Measurements from ENCODE around the gene CCNY.

DNA sequence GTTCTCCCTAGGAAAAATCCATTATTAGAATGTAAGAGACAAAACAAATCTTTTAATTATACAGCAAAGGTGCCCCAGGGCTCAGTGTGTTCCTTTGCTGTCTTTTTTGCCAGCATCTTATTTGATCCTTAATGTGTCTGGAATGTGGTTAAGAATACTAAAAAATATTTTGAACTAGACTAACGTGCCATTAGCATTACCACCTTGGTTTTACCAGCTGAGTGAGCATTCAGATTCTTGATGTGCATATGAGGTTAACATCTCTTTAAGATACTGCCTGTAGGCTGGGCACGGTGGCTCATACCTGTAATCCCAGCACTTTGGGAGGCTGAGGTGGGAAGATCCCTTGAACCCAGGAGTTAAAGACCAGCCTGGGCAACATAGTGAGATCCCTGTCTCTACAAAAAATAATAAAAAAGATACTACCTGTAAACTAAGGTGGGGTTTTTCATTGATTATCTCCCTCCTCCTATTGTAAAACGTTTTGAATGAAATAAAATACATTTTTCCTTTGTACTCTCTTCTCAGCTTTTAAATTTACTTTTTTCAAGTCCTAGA is 96.6 kb downstream of the CCNY start:
- no peak for TF ChIP-seq SIN3A (IDR thresholded peaks at IDR 0.05; ENCODE audit: borderline replicate concordance, insufficient read depth, low read length)
- no peak for TF ChIP-seq TAF1 (IDR thresholded peaks at IDR 0.05; ENCODE audit: borderline replicate concordance, insufficient read depth, low read length)
- TF ChIP-seq, protein P1, sequence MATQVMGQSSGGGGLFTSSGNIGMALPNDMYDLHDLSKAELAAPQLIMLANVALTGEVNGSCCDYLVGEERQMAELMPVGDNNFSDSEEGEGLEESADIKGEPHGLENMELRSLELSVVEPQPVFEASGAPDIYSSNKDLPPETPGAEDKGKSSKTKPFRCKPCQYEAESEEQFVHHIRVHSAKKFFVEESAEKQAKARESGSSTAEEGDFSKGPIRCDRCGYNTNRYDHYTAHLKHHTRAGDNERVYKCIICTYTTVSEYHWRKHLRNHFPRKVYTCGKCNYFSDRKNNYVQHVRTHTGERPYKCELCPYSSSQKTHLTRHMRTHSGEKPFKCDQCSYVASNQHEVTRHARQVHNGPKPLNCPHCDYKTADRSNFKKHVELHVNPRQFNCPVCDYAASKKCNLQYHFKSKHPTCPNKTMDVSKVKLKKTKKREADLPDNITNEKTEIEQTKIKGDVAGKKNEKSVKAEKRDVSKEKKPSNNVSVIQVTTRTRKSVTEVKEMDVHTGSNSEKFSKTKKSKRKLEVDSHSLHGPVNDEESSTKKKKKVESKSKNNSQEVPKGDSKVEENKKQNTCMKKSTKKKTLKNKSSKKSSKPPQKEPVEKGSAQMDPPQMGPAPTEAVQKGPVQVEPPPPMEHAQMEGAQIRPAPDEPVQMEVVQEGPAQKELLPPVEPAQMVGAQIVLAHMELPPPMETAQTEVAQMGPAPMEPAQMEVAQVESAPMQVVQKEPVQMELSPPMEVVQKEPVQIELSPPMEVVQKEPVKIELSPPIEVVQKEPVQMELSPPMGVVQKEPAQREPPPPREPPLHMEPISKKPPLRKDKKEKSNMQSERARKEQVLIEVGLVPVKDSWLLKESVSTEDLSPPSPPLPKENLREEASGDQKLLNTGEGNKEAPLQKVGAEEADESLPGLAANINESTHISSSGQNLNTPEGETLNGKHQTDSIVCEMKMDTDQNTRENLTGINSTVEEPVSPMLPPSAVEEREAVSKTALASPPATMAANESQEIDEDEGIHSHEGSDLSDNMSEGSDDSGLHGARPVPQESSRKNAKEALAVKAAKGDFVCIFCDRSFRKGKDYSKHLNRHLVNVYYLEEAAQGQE (IDR thresholded peaks at IDR 0.05; ENCODE audit: insufficient read depth in 1 of 2, low read depth in 2 of 2, low read length in 2 of 2), result no peak
- no peak for TF ChIP-seq POLR2AphosphoS5 (IDR thresholded peaks at IDR 0.05; ENCODE audit: low read depth, low read length)
- no peak for TF ChIP-seq FOXP2 (optimal IDR thresholded peaks at IDR 0.05; ENCODE audit: borderline replicate concordance, extremely low read depth, extremely low read length, insufficient read depth)
